Peyer's patch (tissue), 4 donors: Measurements from ENCODE around the gene HTR1B.

ENCODE experiments used
- CTCF ChIP-seq, 6 experiments: fragments of 450-650 bp in 4 of 6; fragments of 200-600 bp in 2 of 6; sonication (generic) in 1 of 6; IDR thresholded peaks; one replicate each; pipeline ENCODE4 v1.5.1; 2017 to 2019; ENCODE audit warnings: antibody characterized with exemption in 6 of 6, mild to moderate bottlenecking in 3 of 6, moderate library complexity in 1 of 6
- POLR2A ChIP-seq, 2 donors: fragments of 450-650 bp; IDR thresholded peaks; one replicate each; pipeline ENCODE4 v1.5.1; 2017; ENCODE audit warnings: antibody characterized with exemption in 2 of 2, mild to moderate bottlenecking in 2 of 2, moderate library complexity in 2 of 2

GRCh38 chr6:77511860-77512259 lies 48.6 kb upstream of the HTR1B start:
- no peak for TF ChIP-seq CTCF (IDR thresholded peaks at IDR 0.05)
- TF ChIP-seq POLR2A (IDR thresholded peaks at IDR 0.05), result no peak
